Spleen (tissue), 11 donors: Measurements from ENCODE around the gene LDLRAD4. TPM values are rescaled to one million over a fixed set of nuclear protein-coding genes. Genes with fewer than 3 reads are reported as not detected.

Source experiments
- DNase-seq: peaks from one replicate; pipeline ENCODE4 v3.0.0-alpha.2; 2020
- H3K27ac ChIP-seq, 8 donors: fragments of 200-600 bp; sonication (generic) in 7 of 8; 1 replicate in 4 of 8; 2 replicates in 4 of 8; pipeline versions ENCODE4 v1.5.0 to v1.8.0; 2016 to 2021; ENCODE audit warnings: inconsistent platforms in 4 of 8, mild to moderate bottlenecking in 4 of 8, moderate library complexity in 1 of 8
- H3K27me3 ChIP-seq, 7 donors: fragments of 200-600 bp; sonication (generic) in 6 of 7; replicated peaks in 1 of 7; 1 replicate in 4 of 7; 2 replicates in 3 of 7; pipeline versions ENCODE4 v1.5.0 to v1.8.0; 2016 to 2021; ENCODE audit warnings: inconsistent platforms in 3 of 7, mild to moderate bottlenecking in 1 of 7
- H3K36me3 ChIP-seq, 6 donors: fragments of 200-600 bp; sonication (generic) in 5 of 6; 1 replicate in 4 of 6; 2 replicates in 2 of 6; pipeline versions ENCODE4 v1.5.0 to v1.8.0; 2016 to 2021; ENCODE audit warnings: inconsistent platforms in 2 of 6
- H3K4me1 ChIP-seq, 6 donors: fragments of 200-600 bp; sonication (generic) in 5 of 6; 1 replicate in 3 of 6; 2 replicates in 3 of 6; pipeline versions ENCODE4 v1.5.0 to v1.8.0; 2016 to 2021; ENCODE audit warnings: inconsistent platforms in 3 of 6
- H3K4me3 ChIP-seq, 8 donors: fragments of 200-600 bp; sonication (generic) in 7 of 8; 1 replicate in 4 of 8; 2 replicates in 4 of 8; pipeline versions ENCODE4 v1.5.0 to v1.8.0; 2016 to 2021; ENCODE audit warnings: inconsistent platforms in 4 of 8, mild to moderate bottlenecking in 4 of 8, moderate library complexity in 2 of 8
- H3K9me3 ChIP-seq, 8 donors: fragments of 200-600 bp; sonication (generic) in 7 of 8; 1 replicate in 4 of 8; 2 replicates in 4 of 8; pipeline versions ENCODE4 v1.5.0 to v1.8.0; 2016 to 2021; ENCODE audit warnings: inconsistent platforms in 4 of 8
- CTCF ChIP-seq, 11 experiments: fragments of 200-600 bp in 7 of 11; fragments of 450-650 bp in 4 of 11; sonication (generic) in 4 of 11; IDR thresholded peaks in 8 of 11; conservative IDR thresholded peaks in 3 of 11; 1 replicate in 7 of 11; 2 replicates in 4 of 11; pipeline versions ENCODE4 v1.4.0 to v1.8.0; 2016 to 2021; ENCODE audit warnings: antibody characterized with exemption in 11 of 11, inconsistent platforms in 4 of 11, mild to moderate bottlenecking in 1 of 11
- POLR2A ChIP-seq, 3 donors: fragments of 450-650 bp; IDR thresholded peaks; one replicate each; pipeline ENCODE4 v1.5.1; 2017; ENCODE audit warnings: antibody characterized with exemption in 3 of 3, mild to moderate bottlenecking in 1 of 3
- POLR2AphosphoS5 ChIP-seq, 3 donors: sonication (generic); formaldehyde crosslinking; IDR thresholded peaks; one replicate each; pipeline ENCODE4 v1.5.1; 2017; ENCODE audit warnings: antibody characterized with exemption in 3 of 3
- WGBS, 5 donors: extraction: QIAGEN DNeasy Blood & Tissue Kit in 3 of 5; methylation state at CpG; one replicate each; pipeline versions ENCODE4 v1.1.5 to v1.1.7; 2013 to 2018; 5-methylcytosine and 5-hydroxymethylcytosine counted together
- intact Hi-C: fragments of 100-400 bp; cut with DNase I; formaldehyde crosslinking; loops from one replicate; pipeline ENCODE4 v1.15.0; 2023; ENCODE audit warnings: low total_unique reads
- polyA plus RNA-seq, 3 donors: library from polyadenylated mRNA; stranded (reverse); fragments of 200-250 nt; gene quantifications; one replicate each; pipeline ENCODE4 v1.2.1, GENCODE V29; 2013
- total RNA-seq, 7 donors: library from RNA; depleted of rRNA in 3 of 7; stranded (reverse); fragments of >200 nt in 3 of 7; fragmentation: NEBNext Ultra II Directional in 4 of 7; extraction: Animal tissue kit (Norgen Biotek cat#: 25700) in 4 of 7; gene quantifications; one replicate each; pipeline versions ENCODE4 v1.1.0 to v1.2.1, GENCODE V29; 2016 to 2021
- donor health status: healthy with polysubstance abuse.
- donor health status: DM: no; HTN: no; CAD: no; lungs with moderate emphysema.
- donor health status: DM: no; HTN: no; CAD: no.
- donor health status: Bipolar disorder and iron deficiency.
- donor health status: healthy.
- donor health status: DM: no; HTN: no; CAD: no.
- donor health status: DM: yes; HTN: yes; CAD: no.

The LDLRAD4 gene
- total and polyA plus RNA-seq, 10 donors: 4.5 to 80.8 (median 46.4) TPM

GRCh38 chr18:13227910-13228309, 9.3 kb downstream of the LDLRAD4 start:
- no peaks in the 10 kb centered on the region for H3K27me3 ChIP-seq
- peak overlapping the region in 1 of 8 donors; percentile 24 for H3K27ac ChIP-seq
- intact Hi-C loops: no loop called here
- no peak overlapping the region for H3K4me3 ChIP-seq
- H3K36me3 ChIP-seq: no peaks in the 10 kb centered on the region
- no peaks in the 10 kb centered on the region for H3K9me3 ChIP-seq
- 79 to 95% (median 93%) methylated on average over 4 to 6 of the region's 6 CpGs for WGBS, 5 donors
- no peak for DNase-seq
- peaks cover 6 to 18% (median 12%) of the 10 kb centered on the region in 6 donors for H3K4me1 ChIP-seq
- no peak for TF ChIP-seq POLR2A (IDR thresholded peaks at IDR 0.05)
- TF ChIP-seq CTCF (IDR thresholded peaks at IDR 0.05 in 8 of 11, conservative IDR thresholded peaks at IDR 0.05 in 3 of 11): no peak
- TF ChIP-seq POLR2AphosphoS5 (IDR thresholded peaks at IDR 0.05): no peak

- intact Hi-C loops: no loop called here
- H3K4me1 ChIP-seq: peaks cover 0 to 5% (median under 1%) of the 10 kb centered on the region in 6 donors
- H3K27ac ChIP-seq: no peak overlapping the region
- DNase-seq: no peak
- 85 to 91% (median 89%) methylated on average over 8 to 13 of the region's 13 CpGs for WGBS, 5 donors
- H3K27me3 ChIP-seq: no peaks in the 10 kb centered on the region
- H3K9me3 ChIP-seq: no peaks in the 10 kb centered on the region
- TF ChIP-seq CTCF (IDR thresholded peaks at IDR 0.05 in 8 of 11, conservative IDR thresholded peaks at IDR 0.05 in 3 of 11) (no peak), POLR2A (IDR thresholded peaks at IDR 0.05) (no peak), POLR2AphosphoS5 (IDR thresholded peaks at IDR 0.05) (no peak)
- H3K4me3 ChIP-seq: no peak overlapping the region
- no peaks in the 10 kb centered on the region for H3K36me3 ChIP-seq
Measured at GRCh38 chr18:13229001-13229671, 10.6 kb downstream of the LDLRAD4 start.

GRCh38 chr18:13231151-13231550, 12.6 kb downstream of the LDLRAD4 start:
- no peak overlapping the region for H3K27ac ChIP-seq
- WGBS, 5 donors: 92 to 95% (median 94%) methylated on average over 17 of the region's 17 CpGs
- TF ChIP-seq CTCF (IDR thresholded peaks at IDR 0.05 in 8 of 11, conservative IDR thresholded peaks at IDR 0.05 in 3 of 11): no peak
- TF ChIP-seq POLR2A (IDR thresholded peaks at IDR 0.05): no peak
- TF ChIP-seq POLR2AphosphoS5 (IDR thresholded peaks at IDR 0.05): no peak
- H3K4me1 ChIP-seq: peaks cover 0 to 4% (median 0%) of the 10 kb centered on the region in 6 donors
- H3K4me3 ChIP-seq: no peak overlapping the region
- H3K9me3 ChIP-seq: no peaks in the 10 kb centered on the region
- DNase-seq: no peak
- no peaks in the 10 kb centered on the region for H3K27me3 ChIP-seq
- no peaks in the 10 kb centered on the region for H3K36me3 ChIP-seq
- intact Hi-C loops: no loop called here

- TF ChIP-seq POLR2AphosphoS5 (IDR thresholded peaks at IDR 0.05): peak in 2 of 3 donors; percentile 33 to 39
- no peak for TF ChIP-seq POLR2A (IDR thresholded peaks at IDR 0.05)
- no peaks in the 10 kb centered on the region for H3K36me3 ChIP-seq
- no peaks in the 10 kb centered on the region for H3K9me3 ChIP-seq
- 85 to 87% (median 86%) methylated on average over 36 to 37 of the region's 37 CpGs for WGBS, 5 donors
- intact Hi-C loops: no loop called here
- peaks cover 0 to 6% (median 0%) of the 10 kb centered on the region in 6 donors for H3K4me1 ChIP-seq
- H3K4me3 ChIP-seq: no peak overlapping the region
- H3K27ac ChIP-seq: no peak overlapping the region
- no peaks in the 10 kb centered on the region for H3K27me3 ChIP-seq
- DNase-seq: no peak
Measured at GRCh38 chr18:13232086-13232917, 13.7 kb downstream of the LDLRAD4 start.
